ENCODE results near the gene MISP. TPM values are rescaled to one million over a fixed set of nuclear protein-coding genes. Genes with fewer than 3 reads are reported as not detected.
A peak's percentile ranks its signal among the peaks of the same experiment; 100 is the strongest.

MISP gene
- total and polyA plus RNA-seq, 2 of the 8 experiments (the other 6 are each of a cell fraction or from before 2014, with no cell fraction given): 0.43 to 0.45 TPM

DNA sequence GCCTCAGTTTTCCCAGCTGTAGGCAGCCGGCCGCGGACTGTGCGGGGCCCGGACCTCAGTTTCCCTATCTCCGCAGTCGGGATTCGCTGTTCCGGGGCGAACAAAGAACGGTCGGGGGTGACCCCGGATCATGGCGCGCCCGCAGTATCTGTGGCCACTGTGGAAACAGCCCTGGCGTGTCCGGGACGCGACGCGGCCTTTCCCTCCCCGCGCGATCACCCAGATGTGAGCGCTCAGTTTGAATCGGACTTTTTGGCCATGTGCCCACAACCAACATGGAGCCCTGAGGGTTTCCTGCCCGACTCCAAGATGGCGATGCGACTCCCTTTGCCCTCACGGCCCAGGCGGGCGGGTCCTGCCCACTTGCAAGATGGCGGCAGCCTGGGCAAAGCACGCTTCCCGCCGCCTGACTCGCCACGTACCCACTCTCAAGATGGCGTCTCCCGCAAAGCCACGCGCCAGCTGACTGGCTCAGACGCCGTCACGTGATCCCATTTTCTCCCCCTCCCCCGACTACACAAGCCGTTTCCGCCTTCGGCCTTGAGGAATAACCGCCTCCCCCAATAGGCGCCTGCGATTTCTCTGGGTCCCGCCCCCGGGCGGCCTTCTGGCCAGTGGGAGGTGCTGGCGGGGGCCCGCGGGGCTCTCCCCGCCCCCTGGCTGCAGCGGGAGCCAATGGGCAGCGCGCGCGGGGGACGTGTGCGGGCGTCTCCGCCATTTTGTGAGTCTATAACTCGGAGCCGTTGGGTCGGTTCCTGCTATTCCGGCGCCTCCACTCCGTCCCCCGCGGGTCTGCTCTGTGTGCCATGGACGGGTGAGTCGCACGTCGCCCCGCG lies 46.0 kb downstream of the MISP start, which contains the start of gene PTBP1 (continued):
- TF ChIP-seq BACH1 (IDR thresholded peaks at IDR 0.05; ENCODE audit: low read length): peak; percentile 31; the same call in 1 of the 2 replicates
- TF ChIP-seq, protein P1, sequence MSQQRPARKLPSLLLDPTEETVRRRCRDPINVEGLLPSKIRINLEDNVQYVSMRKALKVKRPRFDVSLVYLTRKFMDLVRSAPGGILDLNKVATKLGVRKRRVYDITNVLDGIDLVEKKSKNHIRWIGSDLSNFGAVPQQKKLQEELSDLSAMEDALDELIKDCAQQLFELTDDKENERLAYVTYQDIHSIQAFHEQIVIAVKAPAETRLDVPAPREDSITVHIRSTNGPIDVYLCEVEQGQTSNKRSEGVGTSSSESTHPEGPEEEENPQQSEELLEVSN (IDR thresholded peaks at IDR 0.05): no peak
- peak; percentile 96 for TF ChIP-seq MAX (IDR thresholded peaks at IDR 0.05)
- no peak for TF ChIP-seq RXRA (IDR thresholded peaks at IDR 0.05; ENCODE audit: insufficient read depth, low read depth, low read length)
- TF ChIP-seq KDM1A (IDR thresholded peaks at IDR 0.05; ENCODE audit: borderline replicate concordance, low read length): no peak
- TF ChIP-seq GTF2F1 (IDR thresholded peaks at IDR 0.05; ENCODE audit: borderline replicate concordance, low read depth, low read length): no peak
- no peak for TF ChIP-seq RFX5 (IDR thresholded peaks at IDR 0.05; ENCODE audit: borderline replicate concordance, low read depth, low read length)
- TF ChIP-seq NRF1 (IDR thresholded peaks at IDR 0.05; ENCODE audit: low read depth, low read length): no peak
- TF ChIP-seq ATF2 (IDR thresholded peaks at IDR 0.05; ENCODE audit: low read length): 0 out of 2 replicates have a peak, but pooled peaks have one; percentile 39
- peak; percentile 67 for TF ChIP-seq TAF7 (optimal IDR thresholded peaks at IDR 0.05; ENCODE audit: borderline replicate concordance, low read depth, low read length)
- TF ChIP-seq, protein P2, sequence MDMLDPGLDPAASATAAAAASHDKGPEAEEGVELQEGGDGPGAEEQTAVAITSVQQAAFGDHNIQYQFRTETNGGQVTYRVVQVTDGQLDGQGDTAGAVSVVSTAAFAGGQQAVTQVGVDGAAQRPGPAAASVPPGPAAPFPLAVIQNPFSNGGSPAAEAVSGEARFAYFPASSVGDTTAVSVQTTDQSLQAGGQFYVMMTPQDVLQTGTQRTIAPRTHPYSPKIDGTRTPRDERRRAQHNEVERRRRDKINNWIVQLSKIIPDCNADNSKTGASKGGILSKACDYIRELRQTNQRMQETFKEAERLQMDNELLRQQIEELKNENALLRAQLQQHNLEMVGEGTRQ (IDR thresholded peaks at IDR 0.05; ENCODE audit: low read length): peak; percentile 98
- peak; percentile 81 for TF ChIP-seq SIX5 (IDR thresholded peaks at IDR 0.05; ENCODE audit: low read depth, low read length)
- no peak for TF ChIP-seq KDM5A (IDR thresholded peaks at IDR 0.05; ENCODE audit: low read length)
- TF ChIP-seq FOSL1 (IDR thresholded peaks at IDR 0.05; ENCODE audit: insufficient read depth, low read depth, low read length): no peak
- TF ChIP-seq SP4 (IDR thresholded peaks at IDR 0.05; ENCODE audit: low read length): peak; percentile 69; the same call in 1 of the 2 replicates
- no peak for TF ChIP-seq BRCA1 (IDR thresholded peaks at IDR 0.05; ENCODE audit: low read depth, low read length)
- no peak for TF ChIP-seq KDM4A (IDR thresholded peaks at IDR 0.05; ENCODE audit: low read depth, low read length, severe bottlenecking)
- no peak for TF ChIP-seq SIRT6 (IDR thresholded peaks at IDR 0.05; ENCODE audit: low read length)
- TF ChIP-seq POLR2AphosphoS5 (IDR thresholded peaks at IDR 0.05; ENCODE audit: low read depth, low read length): peak; percentile 94
- TF ChIP-seq SP2 (IDR thresholded peaks at IDR 0.05; ENCODE audit: low read length): peak; percentile 75
- TF ChIP-seq PHF8 (conservative IDR thresholded peaks at IDR 0.05; ENCODE audit: low read depth, low read length): no peak; the same call in 1 of the 2 replicates
